Hepatocyte (in vitro differentiated cells): ENCODE results near the gene TMCC1.

Source experiments
- CTCF ChIP-seq: fragments of 200-600 bp; sonication (generic); IDR thresholded peaks from 2 replicates; pipeline ENCODE4 v1.5.1; 2016; ENCODE audit warnings: antibody characterized with exemption, mild to moderate bottlenecking; ENCODE audit not compliant: poor library complexity
- EZH2 ChIP-seq: fragments of 200-600 bp; sonication (generic); IDR thresholded peaks from 2 replicates; pipeline ENCODE4 v1.6.1; 2016; ENCODE audit warnings: antibody characterized with exemption, mild to moderate bottlenecking, borderline replicate concordance

- no peak for TF ChIP-seq EZH2
- no peak for TF ChIP-seq CTCF
Observed at GRCh38 chr3:129632556-129632955, 261.0 kb downstream of the TMCC1 start.
